Measurements from ENCODE around the gene SMIM35.

SMIM35 gene

DNA sequence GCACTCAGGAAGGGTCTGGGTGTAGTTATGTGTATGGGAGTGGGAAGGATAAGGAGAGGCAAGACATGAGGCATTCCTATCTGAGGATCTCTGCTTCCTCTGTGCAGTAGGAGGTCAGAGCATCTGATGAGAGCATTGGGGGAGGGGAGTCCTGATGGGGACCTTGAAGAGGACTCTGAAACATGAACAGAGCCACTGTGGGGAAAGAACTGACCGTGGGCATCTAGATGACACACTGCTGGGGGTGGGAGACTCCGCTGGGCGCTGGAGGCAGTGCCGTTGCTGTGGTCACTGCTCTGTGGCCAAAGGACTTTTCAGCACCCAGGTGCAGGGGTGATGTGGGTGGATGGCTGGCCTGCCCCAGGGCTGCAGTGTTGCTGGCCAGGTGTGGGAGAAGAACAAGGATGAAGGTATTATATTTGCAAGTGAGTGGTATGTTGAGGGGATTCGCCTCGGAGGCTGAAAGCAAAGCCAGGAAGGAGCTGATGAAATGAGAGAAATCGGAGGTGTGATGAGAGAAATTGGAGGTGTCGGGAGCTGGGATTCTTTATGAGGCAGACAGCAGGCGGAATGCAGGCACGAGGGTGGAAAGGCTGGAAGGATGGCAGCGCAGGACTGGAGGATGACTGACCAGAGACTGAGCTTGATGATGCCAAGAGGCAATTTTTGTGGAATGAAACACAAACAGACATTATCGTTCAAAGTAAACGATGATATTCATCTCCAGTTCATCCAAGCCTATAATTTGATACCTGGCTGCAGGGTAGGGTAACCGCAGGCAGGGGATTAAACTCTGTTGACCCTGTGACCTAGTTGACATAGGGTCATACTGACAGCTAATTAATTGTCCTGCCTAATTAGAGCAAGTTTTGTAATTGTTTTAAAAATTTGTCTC is 29.3 kb downstream of the SMIM35 start:
- DNase-seq (ENCODE audit: low spot score) = no peak

- no peak for DNase-seq (ENCODE audit: low spot score)
Measured at GRCh38 chr11:118056806-118057205, 30.0 kb downstream of the SMIM35 start.

DNA sequence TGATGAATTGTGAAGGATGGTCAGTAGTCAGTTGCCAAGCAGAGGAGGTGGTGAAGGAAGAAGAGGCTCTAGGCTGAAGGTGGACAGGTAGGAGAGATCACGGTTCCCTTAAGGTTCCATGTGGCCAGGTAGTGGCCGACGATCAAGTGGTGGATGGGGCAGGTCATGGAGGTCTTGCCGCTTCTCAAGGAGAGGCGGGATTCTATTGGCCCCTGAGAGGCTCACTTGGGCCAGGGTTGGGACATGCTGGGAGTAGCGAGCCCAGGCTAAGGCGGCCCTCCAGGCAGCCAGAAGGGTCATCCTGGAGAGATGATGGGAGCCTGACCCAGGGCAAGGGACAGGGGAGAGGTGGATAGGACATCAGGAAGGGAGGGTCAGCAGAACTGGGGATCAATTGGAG is 30.8 kb downstream of the SMIM35 start:
- no peak for DNase-seq (ENCODE audit: low spot score)

- no peak for DNase-seq (ENCODE audit: low spot score)
Measured at GRCh38 chr11:118054712-118055640, 31.8 kb downstream of the SMIM35 start.

DNA sequence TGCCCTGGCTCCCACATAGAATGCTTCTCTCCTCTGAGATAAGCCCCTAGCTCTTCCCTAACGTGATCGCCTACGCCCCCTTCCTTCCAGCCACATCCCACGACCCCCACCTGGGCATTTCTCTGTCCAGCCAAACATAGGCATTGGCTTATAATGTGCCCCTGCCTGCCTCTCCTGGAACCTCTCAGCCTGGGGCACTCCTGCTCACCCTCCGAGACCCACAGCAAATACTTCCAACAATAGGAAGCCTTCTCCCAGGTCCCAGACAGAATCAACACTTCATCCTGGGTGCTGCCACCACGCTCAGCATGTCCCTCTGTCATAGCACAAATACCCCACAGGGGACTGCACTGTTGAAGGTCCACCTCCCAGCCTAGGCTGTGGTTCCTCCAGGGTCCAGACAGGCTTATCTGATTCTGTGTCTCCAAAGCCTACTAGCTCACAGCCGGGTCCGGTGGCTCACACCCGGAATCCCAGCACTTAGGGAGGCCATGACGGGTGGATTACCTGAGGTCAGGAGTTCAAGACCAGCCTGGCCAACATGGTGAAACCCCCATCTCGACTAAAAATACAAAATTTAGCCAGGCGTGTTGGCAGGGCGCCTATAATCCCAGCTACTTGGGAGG is 34.1 kb downstream of the SMIM35 start:
- no peak for DNase-seq (ENCODE audit: low spot score)

DNA sequence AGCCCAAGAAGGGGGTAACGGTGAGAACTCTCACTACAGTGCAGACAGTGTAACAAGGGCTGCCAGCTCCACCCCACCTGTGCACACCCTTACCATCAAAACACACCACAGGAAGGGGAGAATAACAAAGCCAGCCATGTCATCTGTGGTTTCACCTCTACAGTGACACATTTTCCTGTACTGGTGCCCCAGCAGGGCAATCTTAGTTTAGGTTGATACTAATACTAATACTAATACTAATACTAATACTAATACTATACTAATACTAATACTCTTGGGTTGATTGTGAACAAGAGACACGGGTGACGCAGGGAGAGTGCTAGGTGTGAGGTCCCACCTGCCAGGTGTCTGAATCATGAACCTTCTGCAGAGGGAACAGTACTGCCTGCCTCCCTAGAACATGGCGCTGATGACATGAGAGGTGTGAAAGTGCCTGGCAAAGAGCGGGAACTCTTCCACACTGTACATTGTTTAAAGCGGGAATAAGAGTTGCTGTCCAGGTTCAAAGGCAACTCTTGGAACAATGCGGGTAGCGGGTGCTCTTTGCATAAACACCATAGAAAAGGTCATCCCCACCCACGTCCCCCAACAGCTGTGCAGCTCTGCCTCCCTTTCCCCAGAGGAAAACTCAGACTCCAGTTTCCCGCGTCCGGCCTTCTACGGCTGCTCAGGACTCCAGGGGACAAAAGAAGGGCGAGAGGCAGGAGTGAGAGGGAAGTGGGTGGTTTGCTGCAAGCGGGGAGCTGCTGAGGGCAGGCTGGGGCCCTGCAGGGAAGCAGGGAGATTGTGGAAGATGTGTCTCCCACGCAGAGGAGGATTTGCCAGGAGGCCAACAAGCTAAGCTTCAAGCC is 34.9 kb downstream of the SMIM35 start:
- DNase-seq (ENCODE audit: low spot score) = no peak

GRCh38 chr11:118051136-118051610 is 35.6 kb downstream of the SMIM35 start:
- DNase-seq (ENCODE audit: low spot score) = no peak

- no peak for DNase-seq (ENCODE audit: low spot score)
Measured at GRCh38 chr11:118050208-118050891, 36.4 kb downstream of the SMIM35 start.

DNA sequence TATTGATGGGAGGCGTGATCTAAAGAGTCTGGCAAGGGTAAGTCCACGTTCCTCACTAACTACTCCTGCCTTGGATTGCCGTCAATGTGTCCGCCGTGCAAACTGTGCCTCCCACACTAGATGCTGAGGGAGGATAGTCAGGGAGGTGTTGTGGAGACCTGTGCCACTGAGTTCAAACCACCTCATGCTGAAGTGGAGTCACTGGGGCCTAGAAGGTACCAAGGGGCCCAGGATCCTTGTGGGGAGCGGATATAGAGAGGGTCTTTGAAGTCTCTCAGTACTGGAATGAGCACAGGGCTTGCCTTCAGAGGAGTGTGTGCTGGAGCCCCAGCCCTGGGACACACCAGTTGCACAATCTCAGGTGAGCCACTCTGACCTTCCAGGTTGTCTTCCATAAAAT is 37.0 kb downstream of the SMIM35 start:
- no peak for DNase-seq (ENCODE audit: low spot score)

DNA sequence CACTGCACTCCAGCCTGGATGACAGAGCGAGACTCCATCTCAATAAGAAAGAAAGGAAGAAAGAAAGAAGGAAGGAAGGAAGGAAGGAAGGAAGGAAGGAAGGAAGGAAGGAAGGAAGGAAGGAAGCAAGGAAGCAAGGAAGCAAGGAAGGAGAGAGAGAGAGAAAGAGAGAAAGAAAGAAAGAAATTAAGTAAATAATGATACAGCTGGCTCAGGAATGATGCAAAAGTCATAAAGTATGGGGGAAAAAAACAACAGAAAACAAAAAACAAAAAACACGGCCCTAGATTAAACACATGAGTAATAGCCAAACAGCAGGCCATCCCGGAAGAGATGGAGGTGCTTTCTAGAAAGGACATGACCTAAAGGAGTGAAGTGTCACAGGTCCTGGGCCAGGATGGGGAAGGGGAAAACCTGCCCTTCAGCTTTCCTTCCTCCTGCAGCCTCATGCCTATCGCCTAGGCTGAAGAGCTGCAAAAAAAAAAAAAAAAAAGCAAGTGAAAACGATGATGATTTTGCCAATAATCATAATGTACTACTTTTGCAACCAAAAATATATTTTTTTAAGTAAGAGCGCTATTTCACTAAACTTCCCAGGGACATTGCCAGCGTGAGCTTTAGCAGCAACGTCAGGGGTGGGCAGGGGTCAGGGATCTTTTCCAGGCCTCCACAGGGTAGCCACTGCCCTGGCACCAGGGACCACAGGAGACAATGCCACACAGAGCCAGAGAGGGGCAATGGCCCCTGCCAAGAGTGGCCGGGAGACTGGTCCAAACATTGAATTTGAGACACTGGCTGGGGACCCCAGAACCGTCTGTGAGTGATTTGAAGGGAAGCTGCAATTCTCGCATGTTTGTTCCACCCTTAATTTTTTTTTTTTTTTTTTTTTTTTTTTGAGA is 38.0 kb downstream of the SMIM35 start:
- no peak for DNase-seq (ENCODE audit: low spot score)

DNA sequence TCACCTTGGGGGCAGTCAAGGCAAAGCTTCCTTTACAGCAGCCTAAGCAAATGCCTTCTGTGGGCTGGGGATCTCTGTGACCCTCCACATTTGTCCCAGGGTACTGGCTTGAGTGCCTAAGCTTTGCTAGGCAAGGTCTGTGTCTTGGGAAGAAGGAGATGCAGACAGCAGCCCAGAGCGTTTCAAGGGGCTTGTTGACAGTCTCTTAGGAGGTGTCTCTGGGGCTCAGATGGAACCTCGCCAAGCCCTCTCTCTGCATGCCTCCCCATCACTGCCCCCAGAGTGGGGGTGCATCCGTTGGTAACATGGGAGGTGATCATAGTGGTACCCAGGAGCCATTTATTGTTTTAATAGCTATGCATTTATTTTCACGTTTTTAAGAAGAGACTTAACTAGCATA is 39.0 kb downstream of the SMIM35 start:
- no peak for DNase-seq (ENCODE audit: low spot score)

DNA sequence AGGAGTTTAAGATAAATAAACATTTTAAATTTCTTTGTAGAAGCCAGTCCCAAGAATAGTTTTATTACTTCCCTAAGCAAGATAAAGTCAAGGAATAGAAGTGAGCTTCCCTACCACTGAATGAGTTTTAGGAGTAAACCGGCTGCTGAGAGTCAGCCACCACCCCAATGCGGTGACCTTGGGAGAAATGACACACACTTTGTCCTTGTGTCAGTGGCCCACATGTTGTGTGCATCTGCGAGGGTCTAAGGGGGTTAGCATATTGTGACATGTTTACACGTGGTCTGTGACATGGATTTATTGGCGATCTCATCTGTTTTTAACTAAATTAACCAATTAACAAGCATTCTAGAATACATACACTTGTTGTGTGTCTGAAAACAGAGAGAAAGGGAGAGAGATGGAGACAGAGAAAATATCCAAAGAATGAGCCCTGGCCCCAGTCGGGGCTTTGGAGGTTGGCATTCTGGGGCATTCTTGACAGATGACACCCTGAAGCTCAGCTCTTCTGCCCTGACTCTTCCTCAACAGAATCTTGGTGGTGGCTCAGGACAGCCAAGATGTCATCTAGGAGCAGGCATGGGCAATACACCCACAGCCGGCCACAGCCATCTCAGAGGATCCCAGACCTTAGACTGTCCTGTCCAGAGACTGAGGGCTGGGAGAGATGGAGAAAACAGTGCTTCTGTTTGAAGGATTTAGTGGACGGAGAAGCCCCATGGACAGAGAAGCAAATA is 39.6 kb downstream of the SMIM35 start:
- no peak for DNase-seq (ENCODE audit: low spot score)

- DNase-seq (ENCODE audit: low spot score) = no peak
Measured at GRCh38 chr11:118046051-118046963, 40.5 kb downstream of the SMIM35 start.

DNA sequence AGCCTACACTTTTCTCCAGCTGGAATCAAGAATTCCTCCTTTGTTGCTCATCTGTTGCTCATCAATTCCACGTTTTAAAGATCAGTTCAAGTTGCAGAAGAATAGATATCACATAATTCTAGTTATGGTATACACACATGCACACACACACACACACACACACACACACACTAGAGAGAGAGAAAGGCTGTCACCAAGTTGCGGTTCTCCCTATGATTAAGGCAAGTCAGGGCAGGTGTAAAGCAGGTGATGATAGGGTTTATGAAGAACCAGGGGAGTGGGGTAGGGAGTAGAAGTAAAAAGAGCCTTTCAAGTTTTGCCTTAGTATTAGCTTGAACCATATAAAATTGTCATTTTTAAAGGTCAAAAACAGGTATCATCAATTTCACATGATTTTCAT is 41.6 kb downstream of the SMIM35 start:
- no peak for DNase-seq (ENCODE audit: low spot score)

- DNase-seq (ENCODE audit: low spot score) = no peak
Measured at GRCh38 chr11:118042796-118043195, 44.0 kb downstream of the SMIM35 start.

DNA sequence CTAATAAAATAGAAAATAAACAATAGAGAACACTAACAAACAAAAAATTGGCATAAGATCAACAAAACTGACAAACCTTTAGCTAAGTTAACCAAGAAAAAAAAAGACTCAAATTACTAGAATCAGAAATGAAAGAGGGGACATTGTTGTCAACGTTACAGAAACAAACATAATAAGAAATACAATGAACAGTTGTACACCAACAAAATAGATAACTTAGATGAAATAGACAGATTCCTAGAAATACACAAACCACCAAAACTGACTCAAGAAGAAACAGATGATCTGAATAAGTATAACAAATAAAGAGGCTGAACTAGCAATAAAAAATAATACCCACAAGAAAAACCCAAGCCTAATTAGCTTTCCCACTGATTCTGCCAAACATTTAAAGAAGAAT is 44.6 kb downstream of the SMIM35 start:
- no peak for DNase-seq (ENCODE audit: low spot score)

- no peak for DNase-seq (ENCODE audit: low spot score)
Measured at GRCh38 chr11:118033443-118033842, 53.3 kb downstream of the SMIM35 start.

GRCh38 chr11:118028626-118029025 is 58.1 kb downstream of the SMIM35 start:
- no peak for DNase-seq (ENCODE audit: low spot score)

All from D341Med (cell line).